Esophagus squamous epithelium (tissue), 4 donors: Measurements from ENCODE around the gene KLHL6.

Experiments
- CTCF ChIP-seq, 6 experiments: fragments of 450-650 bp in 4 of 6; fragments of 200-600 bp in 2 of 6; sonication (generic) in 2 of 6; IDR thresholded peaks; one replicate each; pipeline ENCODE4 v1.5.1; 2016 to 2019; ENCODE audit warnings: antibody characterized with exemption in 6 of 6, mild to moderate bottlenecking in 4 of 6, moderate library complexity in 4 of 6
- POLR2A ChIP-seq, 4 donors: fragments of 450-650 bp; IDR thresholded peaks; one replicate each; pipeline ENCODE4 v1.6.1; 2017; ENCODE audit warnings: antibody characterized with exemption in 4 of 4, mild to moderate bottlenecking in 4 of 4, moderate library complexity in 3 of 4

- TF ChIP-seq CTCF (IDR thresholded peaks at IDR 0.05) (no peak), POLR2A (IDR thresholded peaks at IDR 0.05) (no peak)
Measured at GRCh38 chr3:183519891-183520290, 35.6 kb downstream of the KLHL6 start.
